HG02973 (cell line): ENCODE measurements around the gene AMOTL1.

Source experiments
- ATAC-seq: cut with Tn5 transposase; IDR thresholded peaks from one replicate; pipeline ENCODE4 v1.9.1; 2021; ENCODE audit warnings: moderate library complexity; ENCODE audit not compliant: unreplicated experiment

AMOTL1 gene

DNA sequence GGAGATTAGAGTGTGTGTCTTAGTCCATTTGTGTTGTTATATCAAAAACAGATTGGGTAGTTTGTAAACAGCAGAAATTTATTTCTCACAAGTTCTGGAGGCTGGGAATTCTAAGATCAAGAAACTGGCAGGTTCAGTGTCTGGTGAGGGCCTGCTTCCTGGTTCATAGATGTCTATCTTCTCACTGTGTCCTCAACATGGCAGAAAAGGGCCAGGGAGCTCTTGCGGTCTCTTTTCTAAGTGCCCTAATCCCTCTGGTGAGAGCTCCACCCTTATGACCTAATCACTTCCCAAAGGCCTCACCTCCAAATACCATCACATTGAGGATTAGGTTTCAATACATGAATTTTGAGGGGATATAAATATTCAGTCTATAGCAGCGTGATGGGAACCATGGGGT is 25.5 kb upstream of the AMOTL1 start:
- no peak for ATAC-seq

DNA sequence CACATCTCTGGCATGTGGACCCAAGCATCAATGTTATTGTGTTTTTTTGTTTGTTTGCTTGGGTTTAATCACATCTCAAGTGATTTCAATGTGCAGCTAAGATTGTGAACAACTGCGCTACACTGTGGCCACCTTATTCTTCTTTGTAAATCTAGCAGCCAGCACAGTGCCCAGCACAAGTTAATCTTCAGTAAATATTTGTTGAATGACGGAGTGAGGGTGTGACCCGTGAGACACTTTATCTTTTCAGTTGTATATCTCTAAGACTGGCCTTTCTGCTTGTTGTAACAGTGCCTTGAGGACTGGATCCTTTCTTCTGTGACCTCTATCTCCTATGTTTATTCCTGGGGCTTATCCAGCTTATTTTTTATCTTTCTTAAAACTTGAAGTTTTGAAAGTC is 21.4 kb upstream of the AMOTL1 start:
- ATAC-seq: no peak

DNA sequence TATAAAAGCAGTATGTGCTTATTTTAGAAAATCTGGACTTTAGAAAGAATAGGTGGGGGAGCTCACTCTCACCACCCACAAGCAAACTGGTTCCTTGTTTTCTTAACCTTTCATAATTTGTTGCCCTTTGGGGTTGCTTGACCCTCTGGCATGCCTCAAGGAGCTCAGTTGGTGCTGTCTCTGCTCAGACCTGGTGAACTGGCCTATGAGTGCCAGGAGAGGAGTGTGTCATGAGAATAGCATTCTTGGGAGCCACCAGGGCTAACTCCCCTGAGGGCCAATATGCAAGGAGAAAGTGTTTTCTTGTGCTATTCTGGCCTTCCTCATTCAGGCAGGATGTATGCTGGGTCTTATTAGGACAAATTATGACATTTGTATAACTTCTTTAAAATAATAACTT is 21.0 kb upstream of the AMOTL1 start:
- no peak for ATAC-seq

DNA sequence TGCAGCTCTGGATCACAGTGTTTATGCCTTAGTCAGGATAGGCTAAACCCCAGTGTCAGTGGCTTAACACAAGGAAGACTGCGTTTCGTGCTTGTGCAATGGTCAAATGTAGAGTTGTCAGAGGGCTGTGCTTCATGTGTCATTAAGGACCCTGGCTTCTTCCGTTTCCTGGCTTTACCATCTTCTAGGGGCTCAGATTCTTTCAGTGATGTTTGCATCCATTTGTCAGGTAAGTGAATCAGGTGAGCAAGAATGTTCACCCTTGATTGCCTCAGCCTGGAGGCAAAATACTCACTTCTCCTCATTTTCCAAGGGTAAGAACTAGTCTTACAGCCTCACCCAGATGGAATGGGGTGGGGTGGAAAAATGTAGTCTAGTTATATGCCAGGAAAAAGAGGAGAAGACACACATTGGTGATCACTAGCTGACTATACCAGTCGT is 20.5 kb upstream of the AMOTL1 start:
- no peak for ATAC-seq

DNA sequence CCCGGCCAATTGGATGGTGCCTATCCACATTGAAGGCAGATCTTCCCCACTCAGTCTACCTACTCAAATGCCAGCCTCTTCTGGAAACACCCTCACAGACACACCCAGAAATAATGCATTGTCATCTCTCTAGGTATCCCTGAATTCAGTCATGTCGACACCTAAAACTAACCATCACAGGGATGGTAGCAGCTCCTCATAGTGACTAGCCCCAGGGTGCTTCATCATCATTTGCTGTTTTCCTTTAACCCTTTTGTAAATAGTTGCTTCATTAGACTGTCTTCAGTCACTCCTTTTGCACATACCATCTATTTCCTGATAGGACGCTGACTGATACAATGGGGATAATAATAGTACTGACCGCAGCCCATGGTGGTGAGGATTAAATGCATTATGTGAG is 18.8 kb upstream of the AMOTL1 start:
- no peak for ATAC-seq

DNA sequence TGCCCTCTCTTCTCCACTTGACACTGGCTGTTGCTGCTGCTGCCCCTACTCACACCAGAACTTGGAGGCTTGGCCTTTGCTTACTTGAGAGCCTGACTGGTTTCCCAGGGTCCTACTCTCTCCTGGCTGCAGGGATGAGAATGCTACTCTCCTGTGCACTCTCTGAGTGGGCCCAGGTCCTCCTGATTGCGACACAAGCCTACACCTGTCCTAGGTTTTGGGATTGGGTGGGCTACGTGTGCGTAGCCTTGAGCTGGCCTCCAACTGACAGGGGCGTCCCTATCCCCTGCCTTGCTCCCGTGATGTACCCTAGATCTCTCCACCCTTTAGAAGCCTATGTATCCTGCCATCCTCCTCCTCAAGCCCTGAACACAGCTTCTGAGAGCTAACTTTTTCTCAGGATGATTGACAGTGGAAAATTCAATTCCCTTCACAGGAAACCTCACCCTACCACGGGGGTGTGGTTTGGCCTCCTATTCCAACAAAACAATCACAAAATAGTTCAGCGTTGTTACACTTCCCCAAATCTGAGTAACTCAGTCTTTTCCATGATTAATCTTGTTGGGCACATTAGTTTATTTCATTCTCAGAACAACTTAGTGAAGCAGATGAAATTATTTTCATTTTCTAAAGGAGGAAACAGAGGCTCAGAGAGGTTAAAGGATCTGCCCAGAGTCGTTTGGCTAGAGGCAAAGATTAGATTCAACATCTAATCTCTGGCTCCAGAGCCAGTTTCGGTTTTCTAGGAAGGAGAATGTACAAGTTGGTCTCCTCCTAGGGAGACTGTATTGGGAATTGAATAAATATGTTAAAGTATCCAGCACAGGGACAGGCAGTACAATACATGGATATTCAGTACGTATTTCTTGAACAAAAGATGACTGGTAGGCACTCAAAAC is 17.6 kb upstream of the AMOTL1 start:
- no peak for ATAC-seq

DNA sequence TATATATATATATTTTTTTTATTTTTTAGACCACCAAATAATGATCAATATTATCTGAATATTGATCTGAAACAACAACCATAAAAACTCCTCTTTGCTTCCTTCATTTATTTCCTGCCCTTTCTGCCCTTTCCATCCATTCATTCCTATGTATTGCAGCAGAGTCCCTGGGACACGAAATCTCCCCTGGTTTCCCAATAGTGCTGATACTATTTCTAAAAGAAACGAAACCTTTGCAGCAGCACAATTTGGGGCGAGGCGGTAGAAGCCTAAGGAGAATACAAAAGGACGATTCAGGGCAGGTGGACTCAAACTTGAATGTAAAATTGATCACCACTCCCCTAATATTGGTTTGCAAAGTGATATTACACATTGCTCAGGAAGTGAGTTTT is 16.9 kb upstream of the AMOTL1 start:
- no peak for ATAC-seq

DNA sequence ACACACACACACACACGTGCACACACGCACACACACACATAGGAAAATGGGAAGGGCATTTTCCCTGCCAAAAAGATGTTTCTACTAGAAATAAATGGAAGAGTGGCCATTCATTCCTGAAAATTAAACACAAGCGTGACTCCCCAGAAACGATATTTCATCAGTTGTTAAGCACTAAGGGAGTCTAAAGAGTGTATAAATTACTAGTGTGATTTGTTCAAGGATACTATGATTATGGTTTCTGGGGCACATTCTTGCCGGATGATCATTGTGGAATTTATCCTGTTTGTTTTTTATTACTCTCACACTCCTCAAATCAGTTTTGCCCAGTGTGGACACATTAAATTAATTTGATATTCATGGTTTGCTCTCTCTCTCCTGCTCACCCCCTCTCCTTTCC is 16.4 kb upstream of the AMOTL1 start:
- ATAC-seq: no peak

DNA sequence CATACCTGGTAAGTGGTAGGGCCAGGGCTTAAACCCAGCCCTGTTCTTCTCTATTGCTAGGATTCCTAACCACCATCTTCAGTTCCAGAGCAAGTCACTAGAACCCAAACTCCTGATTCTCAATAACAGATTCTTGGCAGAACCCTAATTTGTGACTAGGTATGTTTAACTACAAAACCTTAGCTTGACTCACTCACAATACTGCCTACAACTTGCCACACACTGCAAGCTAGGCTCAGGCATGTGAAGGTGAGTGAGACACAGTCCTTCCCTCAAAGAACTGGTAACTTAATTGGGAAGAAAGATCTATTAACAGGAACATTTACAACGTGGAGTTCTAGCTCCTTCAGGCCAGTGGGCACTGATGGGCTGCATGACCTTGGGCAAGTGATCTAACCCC is 14.5 kb upstream of the AMOTL1 start:
- no peak for ATAC-seq

DNA sequence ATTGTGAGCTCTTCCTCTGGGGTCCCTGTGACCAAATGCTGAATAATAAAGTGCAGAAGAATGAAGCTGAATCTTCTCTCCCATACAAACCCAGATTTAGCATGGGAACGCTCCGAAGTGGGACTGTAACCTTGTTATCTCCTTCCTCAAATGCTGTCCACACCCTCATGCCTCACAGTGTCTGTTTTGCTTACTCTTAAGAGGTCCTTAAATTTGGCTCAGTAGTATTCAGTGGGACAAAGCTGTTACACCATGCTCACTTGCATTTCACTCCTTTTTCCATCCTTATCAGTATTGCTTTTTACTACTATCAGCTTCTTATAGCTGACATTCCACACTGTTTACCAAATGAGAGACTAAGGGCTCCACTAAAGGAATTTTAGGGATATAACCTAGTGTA is 13.8 kb upstream of the AMOTL1 start:
- ATAC-seq: no peak

DNA sequence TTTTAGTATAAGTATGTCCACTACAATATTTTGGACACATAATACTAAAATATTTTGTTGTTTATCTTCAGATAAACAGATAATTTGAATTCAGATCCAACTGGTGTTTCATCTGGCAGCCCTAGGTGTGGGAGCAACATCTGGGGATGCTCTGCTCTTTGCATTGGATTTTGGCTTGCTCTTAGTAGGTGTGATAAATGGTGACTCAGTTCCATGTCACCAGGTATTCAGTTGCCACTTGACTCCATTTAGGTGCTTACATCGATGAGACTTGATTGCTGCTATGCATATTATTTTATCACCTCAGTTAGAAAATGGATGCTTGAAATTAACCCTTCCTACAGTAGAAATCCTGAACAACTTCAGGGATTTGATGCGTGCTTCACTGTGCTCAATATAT is 13.3 kb upstream of the AMOTL1 start:
- ATAC-seq: no peak

DNA sequence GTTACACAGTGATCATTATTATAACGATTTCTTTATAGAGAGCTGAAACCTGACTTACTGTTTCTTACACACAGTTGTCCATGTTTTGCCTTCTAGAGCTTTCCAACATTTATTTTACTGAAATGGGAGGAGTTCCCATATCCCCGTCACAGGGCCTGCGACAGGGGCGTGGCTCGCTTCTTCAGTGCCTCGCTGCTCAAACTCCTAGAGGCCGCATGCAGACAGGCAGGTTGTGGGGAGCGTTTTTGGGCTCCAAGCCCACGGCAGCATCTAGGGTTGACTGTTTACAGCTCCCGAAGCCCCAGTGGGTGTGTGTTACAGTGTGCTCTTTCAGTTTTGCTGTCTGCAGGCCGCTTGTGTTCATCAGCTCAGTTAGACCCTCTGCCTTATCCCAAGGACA is 12.7 kb upstream of the AMOTL1 start:
- no peak for ATAC-seq

DNA sequence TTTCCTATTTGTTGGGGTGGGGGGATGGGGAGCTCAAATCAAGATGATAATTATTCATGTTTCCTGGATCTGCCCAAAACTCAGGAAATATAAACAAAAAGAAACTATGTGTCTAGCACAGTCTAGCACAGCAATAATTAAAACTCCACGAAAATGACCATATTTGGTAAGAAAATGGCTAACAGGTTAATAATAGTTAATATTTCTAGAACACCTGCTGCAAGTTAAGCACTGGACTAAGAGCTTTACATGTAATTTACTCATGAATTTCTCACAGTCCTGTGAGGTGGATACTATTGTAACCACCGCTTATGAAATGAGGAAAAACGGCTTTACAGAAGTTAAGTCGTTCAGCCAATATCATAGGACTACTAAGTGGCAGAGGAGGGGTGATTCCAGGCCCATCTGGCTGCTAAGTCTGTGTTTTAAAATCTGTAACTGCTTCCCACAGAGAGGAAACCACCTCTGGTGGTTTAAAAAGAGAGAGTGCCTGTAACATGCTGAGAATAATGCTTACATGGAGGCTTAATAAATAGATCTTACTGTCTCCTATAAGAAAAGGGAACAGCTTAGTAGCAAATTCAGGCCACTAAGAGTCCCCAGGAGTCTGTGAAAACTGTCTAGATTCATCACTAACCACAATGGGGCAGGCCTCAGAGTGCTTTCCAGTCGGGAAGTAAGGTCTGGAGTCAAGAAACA is 11.0 kb upstream of the AMOTL1 start:
- no peak for ATAC-seq

DNA sequence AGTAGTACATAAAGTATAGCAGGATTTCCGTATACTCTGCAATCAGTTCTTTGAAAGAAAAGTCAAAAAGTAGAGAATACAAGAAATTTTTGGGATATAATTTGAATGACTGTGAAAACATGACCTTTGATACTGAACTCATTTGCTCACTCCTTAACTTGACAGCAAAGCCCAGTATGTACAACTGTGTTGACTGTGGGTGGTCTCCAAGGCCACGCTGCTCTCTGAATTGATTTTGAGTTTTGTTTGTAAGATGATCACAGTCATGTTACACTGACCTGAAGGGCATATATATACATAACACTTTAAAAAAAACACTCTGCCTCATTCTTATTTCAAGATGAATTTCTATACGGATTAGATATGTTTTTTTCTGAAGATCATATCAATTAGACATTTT is 9.5 kb upstream of the AMOTL1 start:
- ATAC-seq: no peak

DNA sequence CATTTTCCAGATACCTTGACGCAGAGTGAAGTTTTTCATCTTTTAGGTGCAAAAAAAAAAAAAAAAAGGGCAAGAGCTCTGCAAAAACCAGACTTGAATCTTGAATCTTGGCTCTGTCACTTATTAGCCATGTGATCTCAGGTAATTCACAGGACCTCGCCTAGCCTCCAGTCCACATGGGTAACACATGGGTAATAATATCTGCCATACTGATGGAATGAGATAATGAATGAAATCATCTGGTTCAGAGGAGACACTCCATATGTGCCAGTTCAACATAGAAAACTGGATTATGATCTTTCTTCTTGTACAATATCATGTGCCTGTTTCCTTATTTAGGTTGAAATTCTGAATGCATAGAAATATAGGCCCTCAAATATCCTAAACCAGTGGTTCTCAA is 8.6 kb upstream of the AMOTL1 start:
- ATAC-seq: no peak

DNA sequence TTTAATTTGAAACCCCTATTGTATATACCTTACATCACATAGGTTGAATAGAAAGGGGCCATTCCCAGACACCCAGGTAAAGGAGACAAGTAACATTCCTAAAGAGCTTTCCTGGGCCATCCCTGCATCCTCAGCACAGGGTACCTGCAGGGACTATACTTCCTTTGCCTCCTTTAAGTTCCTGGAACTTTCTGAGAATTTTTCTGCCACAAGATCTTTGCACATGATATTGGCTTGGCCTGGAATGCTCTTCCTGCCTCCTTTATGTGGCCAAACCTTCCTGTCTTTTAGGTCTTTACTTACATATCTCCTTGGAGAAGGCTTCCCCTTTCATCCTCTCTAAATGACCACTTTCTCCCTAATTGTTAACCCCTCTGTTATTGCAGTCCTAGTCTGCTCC is 7.9 kb upstream of the AMOTL1 start:
- ATAC-seq: no peak

DNA sequence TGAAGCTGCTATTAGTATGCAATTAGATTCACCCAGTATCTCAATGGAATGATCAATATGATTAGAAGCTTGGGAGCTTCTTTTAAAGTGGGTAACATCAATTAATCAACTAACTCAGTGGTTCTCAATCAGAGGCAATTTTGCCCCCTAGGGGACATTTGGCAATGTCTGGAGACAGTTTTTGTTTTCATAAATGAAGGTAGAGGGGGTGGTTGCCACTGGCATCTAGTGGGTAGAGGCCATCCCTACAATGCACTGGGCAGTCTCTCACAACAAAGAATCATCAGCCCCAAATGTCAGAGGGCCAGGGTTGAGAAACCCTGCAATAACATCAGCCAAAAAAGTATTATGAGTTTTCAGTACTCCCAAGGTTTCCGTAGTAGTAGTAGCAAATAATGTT is 5.9 kb upstream of the AMOTL1 start:
- no peak for ATAC-seq

DNA sequence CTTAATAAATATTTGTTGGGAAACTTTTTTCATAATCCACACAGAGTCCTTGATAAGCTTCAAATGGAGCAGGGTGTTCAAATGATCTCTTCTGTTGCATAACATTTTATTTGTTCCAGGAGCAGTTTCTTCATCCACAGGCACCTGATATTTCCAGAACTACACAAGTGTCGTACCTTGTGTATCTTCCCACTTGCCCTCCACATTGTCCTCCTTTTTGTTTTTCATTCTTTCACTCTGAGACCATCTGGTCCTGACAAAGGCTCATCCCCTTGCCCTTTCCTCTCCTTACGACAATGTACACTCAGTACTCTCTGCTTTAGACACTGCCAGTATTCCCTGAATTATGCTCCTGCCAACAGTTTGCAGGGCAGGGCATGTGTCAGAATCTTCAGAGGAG is 5.2 kb upstream of the AMOTL1 start:
- no peak for ATAC-seq

DNA sequence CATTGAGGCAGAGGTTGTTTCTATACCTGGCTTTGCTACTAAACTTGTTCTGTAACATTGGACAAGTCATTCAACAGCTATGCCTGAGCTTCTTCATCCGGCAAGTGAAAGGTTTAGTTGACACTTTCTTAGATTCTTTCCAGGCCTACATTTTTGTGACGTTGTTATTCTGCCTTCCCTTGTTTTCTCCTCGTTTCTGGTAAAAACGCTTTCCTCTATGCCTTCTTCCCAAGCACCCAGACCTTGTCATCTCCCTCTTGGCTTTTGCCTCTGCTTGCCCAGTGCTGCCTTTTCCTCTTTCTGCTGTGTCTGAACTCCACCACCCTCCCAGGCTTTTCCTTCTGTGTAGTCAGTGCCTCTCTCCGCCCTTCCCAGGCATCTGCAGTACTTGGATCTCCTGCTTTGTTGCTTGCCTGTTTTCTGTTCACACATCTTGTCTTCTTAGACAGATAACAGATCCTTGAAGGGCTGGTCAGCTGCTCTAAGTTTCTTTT is 1.4 kb upstream of the AMOTL1 start:
- ATAC-seq: no peak

DNA sequence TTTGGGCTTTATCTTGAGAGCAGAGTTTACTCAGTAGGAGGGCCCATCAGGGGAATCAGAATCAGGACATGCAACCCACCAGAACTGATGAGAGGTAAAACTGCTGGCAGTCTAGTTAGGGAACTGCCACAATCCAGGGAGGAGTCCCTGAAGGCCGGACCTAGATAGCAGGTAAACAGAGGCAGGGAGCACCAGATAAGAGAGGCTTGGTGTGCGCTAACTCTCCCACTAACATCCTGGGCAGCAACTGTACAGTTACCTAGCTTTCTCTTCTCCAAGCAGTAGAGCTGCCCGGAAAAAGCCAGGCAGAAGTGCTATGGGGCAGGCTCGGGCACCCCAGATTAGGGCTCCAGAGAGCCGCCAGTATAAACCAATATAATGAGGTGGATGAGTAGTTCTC is 865 bp upstream of the AMOTL1 start:
- no peak for ATAC-seq

DNA sequence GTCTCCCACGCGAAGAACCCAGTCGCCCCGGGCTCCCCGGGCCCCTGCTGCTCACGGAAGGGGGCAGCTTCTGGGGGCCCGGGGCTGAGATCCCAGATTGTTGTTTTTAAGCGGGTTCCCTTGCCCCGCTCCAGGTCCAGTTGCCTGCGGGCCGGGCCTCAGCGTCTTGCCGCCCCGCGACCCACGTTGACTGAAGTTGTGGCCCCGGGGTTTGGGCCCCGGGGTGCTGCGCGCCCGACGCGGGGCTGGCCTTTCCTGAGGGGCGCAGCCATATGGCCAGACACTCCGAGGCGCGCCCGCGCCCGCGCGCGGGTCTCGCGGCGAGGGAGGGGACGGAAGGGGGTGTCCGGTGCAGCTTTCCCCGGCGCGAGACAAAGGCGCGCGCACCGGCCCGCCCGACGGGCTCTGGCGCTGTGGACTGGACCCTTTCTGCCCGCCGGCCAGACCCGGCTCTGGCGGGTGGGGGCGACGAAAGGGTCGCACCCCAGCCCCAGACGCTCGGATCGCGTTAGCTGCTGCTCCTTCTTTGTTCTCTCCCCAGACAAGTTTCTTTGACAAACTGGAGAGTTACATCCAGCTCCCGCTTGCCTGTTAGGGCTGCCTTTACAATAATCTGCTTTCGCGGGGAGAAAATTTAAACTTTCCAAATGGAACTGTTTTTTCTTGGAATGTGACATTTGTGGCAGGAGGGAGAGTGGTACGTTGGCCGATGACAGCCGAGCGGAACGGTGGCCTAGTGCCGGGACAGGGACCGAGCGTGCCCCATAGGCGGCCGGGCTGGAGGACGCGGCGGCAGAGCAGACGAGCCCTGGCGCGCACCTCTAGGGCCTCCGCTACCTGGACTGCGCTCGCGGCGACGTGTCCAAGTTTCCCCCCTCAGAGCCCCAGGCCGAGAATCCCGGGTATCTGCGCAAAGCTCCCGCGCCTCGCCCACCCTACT is 716 bp downstream of the AMOTL1 start:
- ATAC-seq: no peak
